ENCODE results near the gene PARP1.

The PARP1 gene

GRCh38 chr1:226404904-226405222, 3.0 kb downstream of the PARP1 start:
- FAIRE-seq, result no peak

GRCh38 chr1:226404063-226404903, 3.6 kb downstream of the PARP1 start:
- no peak for FAIRE-seq

- FAIRE-seq, result no peak
Measured at GRCh38 chr1:226403201-226404034, 4.5 kb downstream of the PARP1 start.

- no peak for FAIRE-seq
Measured at GRCh38 chr1:226402739-226403165, 5.1 kb downstream of the PARP1 start.

- no peak for FAIRE-seq
Measured at GRCh38 chr1:226401355-226402303, 6.3 kb downstream of the PARP1 start.

- no peak for FAIRE-seq
Measured at GRCh38 chr1:226400519-226401354, 7.2 kb downstream of the PARP1 start.

GRCh38 chr1:226397955-226398636, 9.8 kb downstream of the PARP1 start:
- no peak for FAIRE-seq

- FAIRE-seq, result no peak
Measured at GRCh38 chr1:226397011-226397926, 10.6 kb downstream of the PARP1 start.

GRCh38 chr1:226395753-226396152, 12.1 kb downstream of the PARP1 start:
- no peak for FAIRE-seq

GRCh38 chr1:226394462-226394861, 13.4 kb downstream of the PARP1 start:
- no peak for FAIRE-seq

GRCh38 chr1:226390681-226391080, 17.2 kb downstream of the PARP1 start:
- FAIRE-seq, result no peak

GRCh38 chr1:226388131-226388530, 19.8 kb downstream of the PARP1 start:
- FAIRE-seq, result no peak

- no peak for FAIRE-seq
Measured at GRCh38 chr1:226384717-226385116, 23.2 kb downstream of the PARP1 start.

- no peak for FAIRE-seq
Measured at GRCh38 chr1:226384040-226384439, 23.9 kb downstream of the PARP1 start.

GRCh38 chr1:226382030-226382429, 25.9 kb downstream of the PARP1 start:
- no peak for FAIRE-seq

- FAIRE-seq, result no peak
Measured at GRCh38 chr1:226381226-226381998, 26.5 kb downstream of the PARP1 start.

- no peak for FAIRE-seq
Measured at GRCh38 chr1:226378071-226378470, 29.8 kb downstream of the PARP1 start.

- no peak for FAIRE-seq
Measured at GRCh38 chr1:226376300-226376699, 31.6 kb downstream of the PARP1 start.

GRCh38 chr1:226373376-226373775, 34.5 kb downstream of the PARP1 start:
- no peak for FAIRE-seq

Measured in G401.6 (cell line).